Measurements from ENCODE around the gene AKTIP.
A peak's percentile ranks its signal among the peaks of the same experiment; 100 is the strongest.
"Not testable (repeated sequence)": the region's sequence is repeated elsewhere in the genome, so short reads cannot be mapped to it uniquely, and the experiment has no call there.

The AKTIP gene

DNA sequence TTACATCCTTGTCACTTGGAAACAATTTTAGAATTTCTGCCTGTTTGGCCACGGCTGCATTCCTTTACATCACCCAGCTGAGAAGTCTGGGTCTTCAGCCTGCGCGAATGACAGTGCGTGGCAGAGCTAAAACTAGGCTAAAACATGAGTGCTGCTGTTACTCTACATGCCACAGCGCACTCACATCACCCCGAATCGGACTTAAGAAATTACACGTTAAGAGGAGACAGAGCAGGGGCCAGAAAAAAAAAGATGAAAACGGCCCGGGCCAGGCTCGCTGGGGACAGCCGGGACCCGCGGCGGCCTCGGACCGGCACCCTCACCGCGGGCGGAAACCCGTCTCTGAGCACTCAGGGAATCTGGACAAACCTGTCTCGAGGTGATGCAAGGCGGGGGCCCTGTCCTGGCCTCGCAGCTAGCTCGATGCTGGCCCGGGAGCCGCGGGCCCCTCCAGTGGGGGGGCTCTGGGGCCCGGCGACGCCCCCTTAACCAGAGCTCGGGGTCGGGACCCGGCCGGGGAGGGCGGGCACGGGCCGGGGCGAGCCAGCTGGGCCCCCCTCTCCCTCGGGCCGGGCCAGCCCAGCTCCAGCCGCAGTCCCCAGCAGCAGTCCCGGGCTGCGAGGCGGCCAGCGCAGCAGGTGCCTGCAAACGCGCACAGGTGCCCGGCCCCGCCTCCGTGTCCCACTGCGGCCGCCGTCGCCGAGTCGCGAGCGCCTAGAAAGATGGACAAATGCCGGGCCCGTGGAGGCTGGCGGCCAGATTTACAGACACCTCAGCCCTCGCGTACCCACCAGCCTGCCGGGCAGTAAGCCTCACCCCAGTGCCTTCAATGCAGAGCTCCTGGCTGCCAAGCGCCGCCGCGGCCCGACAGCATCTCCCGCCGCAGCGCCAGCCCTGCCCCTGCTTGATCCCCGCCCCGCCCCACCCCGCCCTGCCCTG, at the start of gene AKTIP:
Gene AKTIP (minus strand): TSS at position 879 of the 939 bp plus-strand sequence. CDS start 2,950 bp downstream, outside the sequence.
- no peak for DNase-seq

- peak; percentile 13 to 27 for DNase-seq
Measured at GRCh38 chr16:53549970-53550690, 47.1 kb upstream of the AKTIP start.

- DNase-seq, result no peak
Measured at GRCh38 chr16:53546988-53547391, 44.0 kb upstream of the AKTIP start.

DNA sequence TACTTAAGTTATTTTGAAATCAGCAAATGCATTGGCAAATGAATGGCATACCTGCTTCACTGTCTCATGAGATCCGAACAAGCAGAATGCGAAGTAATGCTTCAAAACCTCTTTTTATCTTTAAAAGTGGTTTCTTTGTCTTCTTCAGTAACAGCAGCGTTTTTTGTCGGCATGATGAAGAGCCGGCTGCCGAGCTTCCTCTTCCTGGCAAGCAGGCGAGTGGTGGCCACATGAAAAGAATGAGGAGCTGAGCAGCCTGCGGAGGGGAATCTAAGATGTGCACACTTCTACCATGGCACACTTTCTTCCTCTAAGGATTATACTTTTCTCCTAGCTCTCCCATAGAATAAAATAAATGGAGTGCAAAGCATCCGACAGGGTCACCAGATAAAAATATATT, 42.4 kb upstream of the AKTIP start:
- no peak for DNase-seq

GRCh38 chr16:53542283-53542682, 39.3 kb upstream of the AKTIP start:
- DNase-seq, result no peak

DNA sequence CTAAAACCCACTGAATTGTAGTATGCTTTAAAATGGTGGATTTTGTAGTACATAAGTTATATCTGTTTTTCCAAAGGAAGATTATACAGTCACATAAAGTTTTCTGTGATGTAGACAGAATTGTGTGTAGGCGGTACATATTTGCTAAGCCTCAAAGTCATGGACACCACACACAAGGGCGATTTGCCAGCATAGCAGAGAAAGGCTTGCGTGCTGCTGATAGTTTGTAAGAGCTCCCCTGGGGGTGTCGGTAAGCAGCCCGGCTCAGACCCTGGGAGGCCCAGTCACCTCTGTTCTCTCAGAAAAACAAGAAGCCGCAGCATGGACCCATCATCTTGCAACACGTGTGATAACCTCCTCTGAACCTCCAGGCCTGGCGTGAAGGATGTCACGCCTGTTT, 38.3 kb upstream of the AKTIP start:
- no peak for DNase-seq

GRCh38 chr16:53539759-53540718, 37.0 kb upstream of the AKTIP start:
- DNase-seq, result not testable (repeated sequence)

GRCh38 chr16:53539346-53539745, 36.3 kb upstream of the AKTIP start:
- not testable (repeated sequence) for DNase-seq

DNA sequence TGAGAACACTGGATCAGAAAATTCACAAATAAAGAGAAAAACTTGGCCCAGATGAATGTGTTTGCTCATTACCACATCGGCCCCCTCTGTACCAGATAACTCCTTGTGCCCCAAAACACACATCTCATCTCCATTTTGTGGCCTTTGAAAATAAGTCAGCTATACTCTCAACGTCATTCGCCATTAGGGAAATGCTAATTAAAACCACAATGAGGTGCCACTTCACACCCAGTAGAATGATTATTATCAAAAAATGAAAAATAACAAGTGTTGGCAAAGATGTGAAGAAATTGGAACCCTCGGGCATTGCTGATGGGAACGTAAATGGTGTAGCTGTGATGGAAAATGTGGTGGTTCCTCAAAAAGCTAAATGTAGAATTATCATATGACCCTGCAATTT, 34.6 kb upstream of the AKTIP start:
- DNase-seq, result no peak

DNA sequence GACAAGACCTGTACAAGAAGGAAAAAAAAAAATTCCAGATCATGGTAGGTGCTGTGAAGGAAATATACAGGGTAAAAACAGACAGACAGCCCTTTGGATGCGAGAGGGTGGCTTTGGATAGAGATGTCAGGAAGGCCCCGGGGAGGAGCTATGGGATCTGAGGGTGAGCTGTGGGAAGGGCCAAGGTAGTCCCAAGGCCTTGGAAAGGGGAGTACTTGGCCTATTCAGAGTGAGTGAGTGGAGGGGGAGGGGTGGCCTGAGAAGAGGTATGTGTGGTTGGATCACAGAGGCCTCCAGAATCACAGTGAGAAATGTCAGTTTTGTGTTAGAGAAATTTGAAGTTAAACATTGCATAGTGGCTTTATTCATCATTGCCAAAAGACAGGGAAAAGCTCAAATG, 31.2 kb upstream of the AKTIP start:
- no peak for DNase-seq

DNA sequence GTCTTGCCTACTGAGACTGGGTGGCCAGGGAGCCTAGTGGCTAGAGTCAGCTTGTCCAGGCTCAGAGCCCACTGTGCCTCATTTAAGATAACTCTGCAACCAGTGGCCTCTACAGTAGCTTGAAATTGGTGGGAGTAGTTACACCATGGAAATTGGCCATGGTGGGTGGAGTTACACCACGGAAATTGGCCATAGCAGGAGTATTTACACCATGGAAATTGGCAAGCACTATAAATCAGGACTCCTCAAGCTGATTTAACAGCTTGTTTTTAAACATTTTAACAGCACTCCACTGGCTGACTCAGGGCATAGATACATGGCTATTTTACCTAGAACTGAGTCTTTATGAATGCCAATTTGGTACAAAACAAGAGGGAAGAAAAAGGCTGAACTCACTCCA, 27.7 kb upstream of the AKTIP start:
- DNase-seq, result no peak

DNA sequence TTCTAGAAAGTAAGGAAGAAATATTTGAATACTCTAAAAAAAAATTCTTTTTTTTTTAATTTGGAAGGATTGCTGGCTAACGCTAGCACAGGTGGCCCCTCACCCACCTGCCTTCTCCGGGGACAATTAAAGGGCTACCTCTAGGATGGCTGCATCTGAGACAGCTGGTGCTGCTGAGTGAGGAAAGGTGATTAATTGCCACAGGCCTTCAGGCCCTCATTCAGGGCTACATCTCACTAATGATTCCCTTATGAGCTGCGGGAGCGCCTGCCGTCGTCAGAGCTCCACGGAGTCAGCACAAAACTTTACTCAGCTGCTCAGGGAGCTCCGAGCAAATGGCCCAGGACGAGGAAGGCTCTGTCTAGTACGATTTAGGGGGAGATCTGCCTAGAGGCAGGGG, 27.0 kb upstream of the AKTIP start:
- DNase-seq, result no peak

GRCh38 chr16:53529513-53529912, 26.5 kb upstream of the AKTIP start:
- DNase-seq, result no peak

DNA sequence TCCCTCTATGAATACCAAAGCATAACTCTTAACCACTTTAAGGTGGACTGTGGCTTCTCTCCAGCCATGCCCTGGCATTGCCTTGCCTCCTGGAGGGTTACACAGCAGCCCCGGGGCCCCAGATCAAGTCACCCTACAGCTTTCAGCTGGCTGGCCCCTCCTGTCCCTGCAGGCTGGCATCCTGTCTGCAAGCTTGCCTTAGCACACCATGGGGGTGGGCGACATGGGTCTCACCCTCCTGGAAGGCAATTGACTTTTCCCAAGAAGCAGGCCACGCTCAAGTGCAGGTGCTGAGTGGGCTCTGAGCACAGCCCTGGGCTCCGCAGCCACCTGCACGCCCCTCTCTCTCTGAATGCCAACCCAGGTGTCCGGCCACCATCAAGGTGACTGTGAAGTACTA, 25.8 kb upstream of the AKTIP start:
- DNase-seq, result no peak

- DNase-seq, result no peak
Measured at GRCh38 chr16:53523971-53524548, 21.1 kb upstream of the AKTIP start.

GRCh38 chr16:53523126-53523804, 20.3 kb upstream of the AKTIP start:
- DNase-seq, result no peak

GRCh38 chr16:53519417-53520091, 16.5 kb upstream of the AKTIP start:
- no peak for DNase-seq

DNA sequence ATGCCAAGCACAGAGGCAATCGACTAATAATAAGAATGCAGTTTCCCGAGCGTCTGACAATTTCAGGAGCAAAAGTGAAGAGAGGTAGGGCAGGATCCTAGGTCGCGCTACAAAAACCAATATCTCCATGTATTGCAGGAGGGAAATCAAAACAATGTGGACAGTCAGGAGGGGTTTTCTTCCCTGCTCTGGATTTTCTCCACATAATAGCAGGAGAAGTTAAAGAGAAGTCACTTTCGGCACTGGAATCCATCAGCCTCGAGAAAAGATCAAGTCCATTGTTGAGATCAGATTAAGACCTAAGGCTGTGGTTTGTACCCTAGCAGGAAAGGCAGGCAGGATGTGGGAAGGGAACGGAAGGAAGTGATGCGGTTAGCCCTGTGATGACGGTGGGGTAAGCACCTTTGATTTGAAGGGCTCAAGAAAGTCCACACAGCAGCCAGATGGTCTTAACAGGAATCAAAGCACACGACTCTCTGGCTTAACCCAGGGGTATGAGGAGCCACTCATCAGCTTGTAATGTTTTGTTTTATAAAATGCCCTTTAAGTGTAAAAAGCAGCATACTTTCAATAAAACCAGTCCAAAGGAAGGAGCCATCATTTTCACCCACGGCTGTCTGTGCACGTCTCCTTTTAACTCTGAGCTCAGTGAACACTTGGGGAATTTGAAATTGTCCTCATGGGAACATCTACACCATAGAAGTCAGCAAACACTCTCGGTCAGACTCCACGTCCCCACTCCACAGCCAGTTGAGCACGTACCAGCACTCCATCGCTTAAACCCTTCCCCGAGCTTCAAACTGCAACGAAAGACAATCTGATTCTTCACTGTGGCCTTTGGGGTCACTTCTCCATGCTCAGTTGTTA, 15.8 kb upstream of the AKTIP start:
- no peak for DNase-seq

DNA sequence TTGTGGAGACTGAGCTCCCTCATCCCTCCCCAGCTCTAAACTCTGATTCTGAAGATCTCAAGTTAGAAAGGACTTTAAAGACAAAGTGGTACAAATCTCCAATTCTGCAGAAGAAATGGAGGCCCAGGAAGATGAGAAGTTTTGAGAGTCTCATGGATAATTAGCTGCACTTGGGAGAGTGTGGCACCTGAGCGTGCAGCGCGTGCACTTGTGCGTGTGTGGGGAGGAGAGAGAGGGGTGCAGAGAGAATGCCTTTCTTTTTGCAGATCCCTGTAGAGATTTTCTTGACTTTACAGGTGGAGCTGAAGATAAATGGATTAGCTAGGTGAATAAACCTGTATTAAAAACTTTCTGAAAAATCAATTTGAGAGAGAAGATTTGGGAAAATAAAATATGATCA, 14.8 kb upstream of the AKTIP start:
- no peak for DNase-seq

GRCh38 chr16:53515811-53516210, 12.8 kb upstream of the AKTIP start:
- DNase-seq, result no peak

Data from inflammatory macrophage treated with lipopolysaccharide for 1 hour (primary cell).